ENCODE data around the gene IP6K3.

IP6K3 gene

DNA sequence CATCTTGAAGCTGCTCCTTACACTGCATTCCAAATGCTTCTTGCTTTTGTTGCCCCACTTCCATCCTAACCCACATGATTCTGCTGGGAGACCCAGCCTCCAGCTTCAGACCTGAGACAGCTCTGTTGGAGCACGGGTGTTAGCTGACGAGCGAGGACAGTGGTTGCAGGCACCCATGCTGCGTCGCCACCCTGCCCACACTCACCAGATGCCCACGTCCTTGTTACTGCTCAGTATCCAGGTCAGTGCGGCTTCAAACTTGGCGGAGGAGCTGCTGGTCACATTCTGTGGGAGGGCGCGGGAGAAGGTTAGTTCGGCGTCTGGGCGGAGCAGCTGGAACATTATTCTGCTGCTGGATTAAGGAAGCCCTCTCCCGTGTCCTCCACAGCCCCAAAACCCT lies 33.2 kb upstream of the IP6K3 start:
- no peak for DNase-seq (ENCODE audit: low read depth)
- TF ChIP-seq, protein P1, sequence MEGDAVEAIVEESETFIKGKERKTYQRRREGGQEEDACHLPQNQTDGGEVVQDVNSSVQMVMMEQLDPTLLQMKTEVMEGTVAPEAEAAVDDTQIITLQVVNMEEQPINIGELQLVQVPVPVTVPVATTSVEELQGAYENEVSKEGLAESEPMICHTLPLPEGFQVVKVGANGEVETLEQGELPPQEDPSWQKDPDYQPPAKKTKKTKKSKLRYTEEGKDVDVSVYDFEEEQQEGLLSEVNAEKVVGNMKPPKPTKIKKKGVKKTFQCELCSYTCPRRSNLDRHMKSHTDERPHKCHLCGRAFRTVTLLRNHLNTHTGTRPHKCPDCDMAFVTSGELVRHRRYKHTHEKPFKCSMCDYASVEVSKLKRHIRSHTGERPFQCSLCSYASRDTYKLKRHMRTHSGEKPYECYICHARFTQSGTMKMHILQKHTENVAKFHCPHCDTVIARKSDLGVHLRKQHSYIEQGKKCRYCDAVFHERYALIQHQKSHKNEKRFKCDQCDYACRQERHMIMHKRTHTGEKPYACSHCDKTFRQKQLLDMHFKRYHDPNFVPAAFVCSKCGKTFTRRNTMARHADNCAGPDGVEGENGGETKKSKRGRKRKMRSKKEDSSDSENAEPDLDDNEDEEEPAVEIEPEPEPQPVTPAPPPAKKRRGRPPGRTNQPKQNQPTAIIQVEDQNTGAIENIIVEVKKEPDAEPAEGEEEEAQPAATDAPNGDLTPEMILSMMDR (IDR thresholded peaks at IDR 0.05; ENCODE audit: low read depth, low read length): no peak
- TF ChIP-seq POLR2A (IDR thresholded peaks at IDR 0.05; ENCODE audit: extremely low read depth, insufficient read length) (no peak), MYC (IDR thresholded peaks at IDR 0.05; ENCODE audit: low read depth, low read length) (no peak)
- TF ChIP-seq, protein P2, sequence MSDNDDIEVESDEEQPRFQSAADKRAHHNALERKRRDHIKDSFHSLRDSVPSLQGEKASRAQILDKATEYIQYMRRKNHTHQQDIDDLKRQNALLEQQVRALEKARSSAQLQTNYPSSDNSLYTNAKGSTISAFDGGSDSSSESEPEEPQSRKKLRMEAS (IDR thresholded peaks at IDR 0.05; ENCODE audit: low read depth, low read length): no peak
- H3K4me3 ChIP-seq (ENCODE audit: low read depth, low read length): no peak overlapping the region

DNA sequence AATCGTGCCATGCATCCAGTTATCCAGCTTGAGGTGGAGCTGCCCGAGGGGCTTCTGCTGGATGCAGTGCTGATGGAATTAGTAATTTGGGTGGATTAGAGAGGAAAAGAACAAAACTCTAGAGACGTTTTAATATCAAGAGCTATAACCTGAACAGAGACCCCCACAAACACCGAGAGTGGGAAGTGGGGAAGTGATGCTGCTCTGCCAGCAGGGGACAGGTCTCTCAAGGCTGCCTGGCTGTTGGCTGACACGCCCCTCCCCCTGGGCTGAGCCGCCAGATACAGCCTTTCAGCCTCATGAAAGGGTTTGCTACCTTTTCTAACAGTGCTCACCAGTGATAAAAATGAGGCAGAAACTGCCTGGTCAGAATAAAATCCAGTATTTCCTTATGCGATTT lies 32.6 kb upstream of the IP6K3 start:
- TF ChIP-seq, protein P2 (IDR thresholded peaks at IDR 0.05; ENCODE audit: low read depth, low read length): no peak
- TF ChIP-seq, protein P1 (IDR thresholded peaks at IDR 0.05; ENCODE audit: low read depth, low read length): peak; percentile 3
- TF ChIP-seq MYC (IDR thresholded peaks at IDR 0.05; ENCODE audit: low read depth, low read length) (no peak), POLR2A (IDR thresholded peaks at IDR 0.05; ENCODE audit: extremely low read depth, insufficient read length) (no peak)
- DNase-seq (ENCODE audit: low read depth): no peak
- H3K4me3 ChIP-seq (ENCODE audit: low read depth, low read length): no peak overlapping the region

DNA sequence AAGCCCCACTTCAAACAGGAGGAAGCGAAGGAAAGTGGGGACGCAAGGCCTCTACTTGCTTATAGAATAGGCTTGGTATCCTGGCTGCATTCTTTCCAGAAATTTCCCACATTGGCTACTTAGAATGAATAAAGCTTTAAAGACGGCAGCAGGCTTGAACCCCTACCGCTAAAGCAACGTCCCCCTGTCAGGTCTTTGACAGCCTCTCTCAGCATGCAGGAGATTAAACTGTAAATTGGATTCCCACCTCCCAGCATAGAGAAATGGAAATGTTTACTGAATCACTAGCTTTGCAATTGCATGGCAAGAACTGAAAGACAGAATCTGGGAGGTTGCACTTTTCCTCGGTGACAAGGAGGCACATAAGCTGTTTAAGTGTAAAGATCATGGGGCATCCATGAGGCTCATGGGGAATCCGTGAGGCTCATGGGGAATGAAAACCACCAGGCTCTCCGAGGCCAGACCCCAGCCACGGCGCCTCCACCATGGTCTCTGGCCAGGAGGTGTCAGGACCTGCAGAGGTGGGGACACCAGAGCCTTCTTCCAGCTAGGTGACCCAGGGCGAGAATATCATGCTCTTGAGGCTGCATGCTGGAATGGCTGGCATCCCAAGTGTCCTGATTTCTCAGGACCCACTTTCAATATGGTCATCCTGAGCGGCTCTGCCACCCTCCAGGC lies 31.9 kb upstream of the IP6K3 start:
- no peak overlapping the region for H3K4me3 ChIP-seq (ENCODE audit: low read depth, low read length)
- no peak for TF ChIP-seq MYC (IDR thresholded peaks at IDR 0.05; ENCODE audit: low read depth, low read length)
- TF ChIP-seq, protein P2 (IDR thresholded peaks at IDR 0.05; ENCODE audit: low read depth, low read length): no peak
- TF ChIP-seq, protein P1 (IDR thresholded peaks at IDR 0.05; ENCODE audit: low read depth, low read length): no peak
- TF ChIP-seq POLR2A (IDR thresholded peaks at IDR 0.05; ENCODE audit: extremely low read depth, insufficient read length): no peak
- no peak for DNase-seq (ENCODE audit: low read depth)

DNA sequence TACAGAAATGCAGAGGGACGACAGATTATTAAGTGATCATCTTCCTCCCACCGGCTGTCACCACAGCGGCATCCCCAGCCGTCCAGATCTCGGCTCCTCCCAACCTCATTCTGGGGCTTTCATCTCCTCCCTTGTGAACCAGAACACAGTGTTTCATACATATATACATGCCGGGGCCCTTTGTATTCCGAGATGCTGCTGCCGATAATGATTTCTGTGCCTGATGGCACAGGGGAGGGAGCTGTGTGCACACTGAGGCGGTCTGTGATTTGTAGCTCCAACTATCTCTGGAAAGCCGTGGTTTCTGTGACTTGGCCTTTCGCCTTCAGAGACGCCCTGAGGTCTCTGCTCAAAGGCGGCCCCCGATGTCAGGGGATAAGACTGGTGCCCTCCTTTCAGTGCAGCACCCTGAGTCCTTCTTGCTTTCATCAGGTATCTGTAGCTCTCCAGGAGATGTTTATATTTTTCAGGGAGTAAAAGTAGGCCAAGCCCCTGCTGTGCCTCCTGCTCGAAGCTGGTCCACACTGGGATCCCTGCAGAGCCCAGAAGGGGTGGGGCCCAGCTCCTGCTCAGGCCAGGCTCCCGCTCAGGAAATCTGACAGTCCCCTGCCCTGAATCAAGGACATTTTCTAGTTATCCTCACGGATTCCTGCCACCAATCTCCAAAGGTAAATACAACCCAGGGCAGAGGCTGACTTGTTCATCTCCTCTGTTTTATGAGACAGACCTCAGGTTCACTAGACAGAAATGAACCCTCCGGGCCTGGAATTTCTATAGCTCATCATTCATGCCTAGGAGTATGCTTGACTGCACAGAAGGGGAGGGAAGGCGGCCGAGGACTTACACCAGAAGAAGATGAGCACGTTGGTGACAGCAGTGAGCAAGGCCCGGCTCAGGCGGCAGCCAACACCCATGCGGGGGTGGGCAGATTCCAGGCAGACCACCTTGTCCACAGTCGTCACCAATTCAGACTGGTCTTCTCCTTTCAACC lies 31.0 kb upstream of the IP6K3 start:
- no peak for DNase-seq (ENCODE audit: low read depth)
- TF ChIP-seq, protein P1 (IDR thresholded peaks at IDR 0.05; ENCODE audit: low read depth, low read length): no peak
- TF ChIP-seq POLR2A (IDR thresholded peaks at IDR 0.05; ENCODE audit: extremely low read depth, insufficient read length) (no peak), MYC (IDR thresholded peaks at IDR 0.05; ENCODE audit: low read depth, low read length) (no peak)
- TF ChIP-seq, protein P2 (IDR thresholded peaks at IDR 0.05; ENCODE audit: low read depth, low read length): no peak

DNA sequence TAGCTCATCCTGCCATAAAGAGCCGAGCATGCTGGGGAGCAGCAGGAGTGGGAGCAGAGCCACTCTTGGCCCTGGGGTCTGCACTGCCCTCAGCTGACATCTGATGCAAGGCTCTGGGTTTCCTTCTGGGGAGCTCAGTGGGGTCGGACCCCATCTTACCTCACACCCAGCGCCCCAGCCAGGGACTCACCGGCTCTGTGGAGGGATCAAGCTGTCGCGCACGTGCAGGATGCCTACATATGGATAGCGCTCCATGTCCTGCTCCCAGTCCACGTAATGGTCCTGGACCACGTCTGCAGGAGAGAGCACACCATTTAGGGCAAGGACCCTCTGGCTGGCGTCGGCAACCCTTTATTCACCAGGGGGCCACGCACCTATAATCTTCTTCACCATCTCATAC lies 30.1 kb upstream of the IP6K3 start:
- no peak for DNase-seq (ENCODE audit: low read depth)
- TF ChIP-seq, protein P2 (IDR thresholded peaks at IDR 0.05; ENCODE audit: low read depth, low read length): no peak
- TF ChIP-seq POLR2A (IDR thresholded peaks at IDR 0.05; ENCODE audit: extremely low read depth, insufficient read length) (no peak), MYC (IDR thresholded peaks at IDR 0.05; ENCODE audit: low read depth, low read length) (no peak)
- TF ChIP-seq, protein P1 (IDR thresholded peaks at IDR 0.05; ENCODE audit: low read depth, low read length): no peak

More for the DNA sequence above, 31.0 kb upstream of the IP6K3 start:
- H3K4me3 ChIP-seq (ENCODE audit: low read depth, low read length): no peak overlapping the region

More for the DNA sequence above, 30.1 kb upstream of the IP6K3 start:
- H3K4me3 ChIP-seq (ENCODE audit: low read depth, low read length): no peak overlapping the region
